Measurements from ENCODE around the gene PGAM2. TPM values are rescaled to one million over a fixed set of nuclear protein-coding genes. Genes with fewer than 3 reads are reported as not detected.

PGAM2 gene
- total and polyA plus RNA-seq, 2 of the 13 experiments (the other 11 are each of a cell fraction or from before 2014, with no cell fraction given): 0.22 TPM; not detected in 1

DNA sequence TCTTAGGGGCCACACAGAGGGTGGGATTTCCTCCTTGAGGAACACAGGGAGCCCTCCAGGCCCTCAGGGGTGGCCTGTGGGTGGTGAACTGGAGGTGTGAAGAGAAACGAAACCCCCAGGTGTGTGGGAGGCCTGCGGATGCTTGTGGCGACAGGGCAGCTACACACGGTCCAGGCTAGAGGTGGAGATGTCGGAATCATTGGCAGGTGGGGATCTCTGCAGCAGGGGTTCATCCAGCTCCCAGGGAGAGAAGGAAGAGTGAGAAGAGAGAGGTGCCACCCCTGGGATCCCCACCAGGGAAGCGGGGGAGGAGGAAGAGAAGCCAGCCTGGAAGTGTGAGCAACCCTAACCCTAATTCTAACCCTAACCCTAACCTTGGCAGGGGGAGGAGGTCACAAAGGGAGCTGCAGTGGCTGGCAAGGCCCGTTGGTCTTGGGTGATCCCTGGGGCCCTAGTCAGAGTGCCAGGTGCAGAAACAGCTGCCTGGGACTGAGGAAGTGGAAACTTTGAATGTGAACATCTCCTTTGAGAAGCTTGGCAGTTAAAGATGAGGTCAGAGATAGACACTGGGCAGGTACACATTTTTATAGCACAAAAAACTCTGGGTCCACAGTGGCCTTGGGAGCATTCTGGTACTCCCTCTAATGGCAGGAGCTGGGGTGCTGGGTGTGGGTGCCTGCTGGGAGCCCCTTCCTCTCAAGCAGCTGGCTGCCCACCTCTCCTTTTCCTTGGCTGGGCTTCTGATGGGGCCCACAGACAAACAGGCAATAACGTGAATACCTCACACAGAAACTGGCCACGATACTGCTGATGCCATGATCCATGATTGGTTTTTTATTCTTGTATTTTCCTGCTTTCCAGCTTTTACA is 31.9 kb upstream of the PGAM2 start:
- H3K27me3 ChIP-seq (ENCODE audit: control insufficient read depth in 1 of 2, insufficient read depth in 2 of 2, low read length in 2 of 2): peaks cover 2 to 4% of the 10 kb centered on the region in 2 experiments; a peak in 1 of 5 replicates
- H2AFZ ChIP-seq (ENCODE audit: low read length): no peak overlapping the region
- no TSS peak for BruUV-seq (replicated peaks)
- FAIRE-seq (no peak), ATAC-seq (no peak), DNase-seq (ENCODE audit: low spot score) (no peak)
- POLR2A ChIA-PET: no interaction called here
- no peak overlapping the region for H3K4me3 ChIP-seq (replicated peaks in 1 of 3; ENCODE audit: insufficient read depth in 1 of 3, low read depth in 2 of 3, low read length in 3 of 3)
- WGBS (ENCODE audit: low lambda C conversion rate): 30% methylated on average over 9 of the region's 9 CpGs
- H4K20me1 ChIP-seq (ENCODE audit: insufficient read depth, low read length): no peaks in the 10 kb centered on the region
- no peak overlapping the region for H3K9ac ChIP-seq (ENCODE audit: insufficient read depth, low read depth, low read length)
- intact Hi-C loops (cut with micrococcal nuclease; ENCODE audit: unreplicated experiment) (no loop called here), in situ Hi-C loops (cut with HindIII; ENCODE audit: extremely low pct_ligation_motif_present, low pct_unique_long_range_greater_than_20kb) (no loop called here)
- CTCF ChIA-PET (ENCODE audit: low intra/inter-chr PET ratio, low total read pairs): no interaction called here
- H3K79me2 ChIP-seq (ENCODE audit: insufficient read depth, low read length): no peaks in the 10 kb centered on the region
- H3K27ac ChIP-seq (ENCODE audit: extremely low read length, insufficient read depth, low read length): no peak overlapping the region
- no peaks in the 10 kb centered on the region for H3K9me3 ChIP-seq (ENCODE audit: low read length)
- peak overlapping the region; percentile 9; the same call in 1 of the 2 replicates for H3K4me2 ChIP-seq (ENCODE audit: low read depth, low read length)
- H3K4me1 ChIP-seq (ENCODE audit: insufficient read depth, low read length): peaks cover 66% of the 10 kb centered on the region
- no peaks in the 10 kb centered on the region for H3K36me3 ChIP-seq (replicated peaks in 1 of 2; ENCODE audit: control insufficient read depth in 1 of 2, insufficient read depth in 2 of 2, low read length in 2 of 2)
- TF ChIP-seq TEAD2 (CRISPR knock-in tag; IDR thresholded peaks at IDR 0.05): no peak
- TF ChIP-seq SAFB2 (CRISPR knock-in tag; IDR thresholded peaks at IDR 0.05; ENCODE audit: borderline replicate concordance, low read depth): no peak
- TF ChIP-seq ZNF329 (CRISPR knock-in tag; IDR thresholded peaks at IDR 0.05; ENCODE audit: low read depth): no peak
- no peak for TF ChIP-seq CREB1 (IDR thresholded peaks at IDR 0.05)
- TF ChIP-seq CREB1 (CRISPR knock-in tag; IDR thresholded peaks at IDR 0.05): no peak
- no peak for TF ChIP-seq ZNF30 (CRISPR knock-in tag; IDR thresholded peaks at IDR 0.05)
- TF ChIP-seq, protein P1, sequence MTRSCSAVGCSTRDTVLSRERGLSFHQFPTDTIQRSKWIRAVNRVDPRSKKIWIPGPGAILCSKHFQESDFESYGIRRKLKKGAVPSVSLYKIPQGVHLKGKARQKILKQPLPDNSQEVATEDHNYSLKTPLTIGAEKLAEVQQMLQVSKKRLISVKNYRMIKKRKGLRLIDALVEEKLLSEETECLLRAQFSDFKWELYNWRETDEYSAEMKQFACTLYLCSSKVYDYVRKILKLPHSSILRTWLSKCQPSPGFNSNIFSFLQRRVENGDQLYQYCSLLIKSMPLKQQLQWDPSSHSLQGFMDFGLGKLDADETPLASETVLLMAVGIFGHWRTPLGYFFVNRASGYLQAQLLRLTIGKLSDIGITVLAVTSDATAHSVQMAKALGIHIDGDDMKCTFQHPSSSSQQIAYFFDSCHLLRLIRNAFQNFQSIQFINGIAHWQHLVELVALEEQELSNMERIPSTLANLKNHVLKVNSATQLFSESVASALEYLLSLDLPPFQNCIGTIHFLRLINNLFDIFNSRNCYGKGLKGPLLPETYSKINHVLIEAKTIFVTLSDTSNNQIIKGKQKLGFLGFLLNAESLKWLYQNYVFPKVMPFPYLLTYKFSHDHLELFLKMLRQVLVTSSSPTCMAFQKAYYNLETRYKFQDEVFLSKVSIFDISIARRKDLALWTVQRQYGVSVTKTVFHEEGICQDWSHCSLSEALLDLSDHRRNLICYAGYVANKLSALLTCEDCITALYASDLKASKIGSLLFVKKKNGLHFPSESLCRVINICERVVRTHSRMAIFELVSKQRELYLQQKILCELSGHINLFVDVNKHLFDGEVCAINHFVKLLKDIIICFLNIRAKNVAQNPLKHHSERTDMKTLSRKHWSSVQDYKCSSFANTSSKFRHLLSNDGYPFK (CRISPR knock-in tag; IDR thresholded peaks at IDR 0.05; ENCODE audit: borderline replicate concordance): no peak
- no peak for TF ChIP-seq ZNF550 (CRISPR knock-in tag; IDR thresholded peaks at IDR 0.05; ENCODE audit: borderline replicate concordance)
- no peak for TF ChIP-seq SMARCE1 (IDR thresholded peaks at IDR 0.05; ENCODE audit: borderline replicate concordance)
- no peak for TF ChIP-seq IKZF4 (CRISPR knock-in tag; IDR thresholded peaks at IDR 0.05; ENCODE audit: borderline replicate concordance, low read depth, not compliant biosample characterization)
- TF ChIP-seq, protein P2, sequence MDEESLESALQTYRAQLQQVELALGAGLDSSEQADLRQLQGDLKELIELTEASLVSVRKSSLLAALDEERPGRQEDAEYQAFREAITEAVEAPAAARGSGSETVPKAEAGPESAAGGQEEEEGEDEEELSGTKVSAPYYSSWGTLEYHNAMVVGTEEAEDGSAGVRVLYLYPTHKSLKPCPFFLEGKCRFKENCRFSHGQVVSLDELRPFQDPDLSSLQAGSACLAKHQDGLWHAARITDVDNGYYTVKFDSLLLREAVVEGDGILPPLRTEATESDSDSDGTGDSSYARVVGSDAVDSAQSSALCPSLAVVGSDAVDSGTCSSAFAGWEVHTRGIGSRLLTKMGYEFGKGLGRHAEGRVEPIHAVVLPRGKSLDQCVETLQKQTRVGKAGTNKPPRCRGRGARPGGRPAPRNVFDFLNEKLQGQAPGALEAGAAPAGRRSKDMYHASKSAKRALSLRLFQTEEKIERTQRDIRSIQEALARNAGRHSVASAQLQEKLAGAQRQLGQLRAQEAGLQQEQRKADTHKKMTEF (CRISPR knock-in tag; IDR thresholded peaks at IDR 0.05): no peak
- TF ChIP-seq PRMT3 (CRISPR knock-in tag; IDR thresholded peaks at IDR 0.05; ENCODE audit: borderline replicate concordance, low read depth): no peak
- TF ChIP-seq, protein P3, sequence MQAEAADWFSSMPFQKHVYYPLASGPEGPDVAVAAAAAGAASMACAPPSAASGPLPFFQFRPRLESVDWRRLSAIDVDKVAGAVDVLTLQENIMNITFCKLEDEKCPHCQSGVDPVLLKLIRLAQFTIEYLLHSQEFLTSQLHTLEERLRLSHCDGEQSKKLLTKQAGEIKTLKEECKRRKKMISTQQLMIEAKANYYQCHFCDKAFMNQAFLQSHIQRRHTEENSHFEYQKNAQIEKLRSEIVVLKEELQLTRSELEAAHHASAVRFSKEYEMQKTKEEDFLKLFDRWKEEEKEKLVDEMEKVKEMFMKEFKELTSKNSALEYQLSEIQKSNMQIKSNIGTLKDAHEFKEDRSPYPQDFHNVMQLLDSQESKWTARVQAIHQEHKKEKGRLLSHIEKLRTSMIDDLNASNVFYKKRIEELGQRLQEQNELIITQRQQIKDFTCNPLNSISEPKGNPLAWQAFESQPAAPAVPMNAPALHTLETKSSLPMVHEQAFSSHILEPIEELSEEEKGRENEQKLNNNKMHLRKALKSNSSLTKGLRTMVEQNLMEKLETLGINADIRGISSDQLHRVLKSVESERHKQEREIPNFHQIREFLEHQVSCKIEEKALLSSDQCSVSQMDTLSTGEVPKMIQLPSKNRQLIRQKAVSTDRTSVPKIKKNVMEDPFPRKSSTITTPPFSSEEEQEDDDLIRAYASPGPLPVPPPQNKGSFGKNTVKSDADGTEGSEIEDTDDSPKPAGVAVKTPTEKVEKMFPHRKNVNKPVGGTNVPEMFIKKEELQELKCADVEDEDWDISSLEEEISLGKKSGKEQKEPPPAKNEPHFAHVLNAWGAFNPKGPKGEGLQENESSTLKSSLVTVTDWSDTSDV (CRISPR knock-in tag; IDR thresholded peaks at IDR 0.05): no peak
- TF ChIP-seq ZNF44 (CRISPR knock-in tag; IDR thresholded peaks at IDR 0.05): no peak
- no peak for TF ChIP-seq ZNF737 (CRISPR knock-in tag; IDR thresholded peaks at IDR 0.05; ENCODE audit: borderline replicate concordance)

Data from HepG2 (cell line).